Ectodermal cell (in vitro differentiated cells): ENCODE results near the gene FXYD2.

Experiments
- H3K27ac ChIP-seq: 2 replicates; pipeline ENCODE4 v1.7.0; 2013; ENCODE audit warnings: mild to moderate bottlenecking, low read depth, low read length; ENCODE audit not compliant: insufficient read depth, poor library complexity, severe bottlenecking
- H3K27me3 ChIP-seq: 2 replicates; pipeline ENCODE4 v1.7.0; 2013; ENCODE audit warnings: mild to moderate bottlenecking, low read length; ENCODE audit not compliant: insufficient read depth, control insufficient read depth, poor library complexity, severe bottlenecking
- H3K36me3 ChIP-seq: one replicate; pipeline ENCODE4 v1.7.0; 2013; ENCODE audit warnings: low read length; ENCODE audit not compliant: control insufficient read depth, insufficient read depth
- H3K4me1 ChIP-seq: one replicate; pipeline ENCODE4 v1.7.0; 2013; ENCODE audit warnings: low read length; ENCODE audit not compliant: control insufficient read depth, insufficient read depth
- H3K4me3 ChIP-seq: 2 replicates; pipeline ENCODE4 v1.7.0; 2013; ENCODE audit warnings: low read depth, low read length, control low read depth; ENCODE audit not compliant: insufficient read depth
- H3K9me3 ChIP-seq: 2 replicates; pipeline ENCODE4 v1.7.0; 2013; ENCODE audit warnings: mild to moderate bottlenecking, low read length, moderate library complexity; ENCODE audit not compliant: control insufficient read depth
- WGBS, 2 experiments: methylation state at CpG; one replicate each; pipeline ENCODE4 v1.1.7; 2013; ENCODE audit warnings: missing lambda C conversion rate in 2 of 2; 5-methylcytosine and 5-hydroxymethylcytosine counted together

FXYD2 gene

GRCh38 chr11:117795638-117796455 lies 28.7 kb downstream of the FXYD2 start:
- Histone ChIP-seq H3K4me3 (peak overlapping the region; percentile 29), H3K36me3 (no peaks in the 10 kb centered on the region), H3K4me1 (peaks cover 21% of the 10 kb centered on the region), H3K9me3 (no peaks in the 10 kb centered on the region), H3K27me3 (peaks cover 90% of the 10 kb centered on the region), H3K27ac (no peak overlapping the region)
- WGBS, 2 experiments: 5 to 6% methylated on average over 53 of the region's 53 CpGs

DNA sequence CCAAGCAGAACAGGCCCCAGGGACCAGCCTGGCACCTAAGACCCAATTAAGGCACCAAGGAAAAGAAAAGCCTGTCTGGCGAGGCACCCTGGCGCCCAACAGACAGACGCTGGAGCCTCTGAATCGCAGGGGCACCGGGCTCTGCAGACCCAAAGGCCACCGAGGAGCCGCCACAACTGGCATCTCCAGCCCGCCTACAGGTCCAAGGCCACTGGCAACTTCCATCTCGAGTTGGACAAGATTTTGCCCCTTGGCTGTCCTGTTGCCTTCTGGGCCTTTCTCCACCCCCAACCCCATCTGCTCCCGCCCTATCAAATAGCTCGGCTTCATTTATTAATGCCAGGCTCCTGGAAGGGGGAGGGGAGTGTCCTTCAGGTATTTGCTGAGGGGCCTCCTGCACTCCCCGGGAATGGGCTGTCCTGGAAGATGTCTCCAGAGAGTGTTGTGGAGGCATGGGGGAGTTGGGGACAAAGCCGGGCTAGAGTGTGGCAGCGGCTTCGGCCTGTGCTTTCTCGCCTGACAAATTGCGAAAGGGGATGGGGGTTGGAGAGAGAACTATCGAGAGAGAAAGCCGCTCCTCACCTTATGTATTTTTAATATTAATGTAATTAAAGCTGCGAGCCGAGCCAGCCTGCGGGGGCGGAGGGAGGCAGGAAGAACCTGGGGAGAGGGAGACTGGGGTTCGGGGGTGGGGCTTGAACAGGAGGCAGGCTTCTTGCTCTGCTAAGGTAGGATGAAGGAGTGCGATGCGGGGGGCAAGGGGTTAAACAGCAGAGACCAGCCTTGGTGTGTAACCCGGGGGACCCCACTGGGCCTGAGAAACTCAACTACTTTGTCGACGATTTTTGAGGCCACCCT lies 29.5 kb downstream of the FXYD2 start:
- Histone ChIP-seq H3K36me3 (no peaks in the 10 kb centered on the region), H3K27me3 (peaks cover 83% of the 10 kb centered on the region), H3K4me3 (no peak overlapping the region), H3K27ac (no peak overlapping the region), H3K9me3 (no peaks in the 10 kb centered on the region), H3K4me1 (peaks cover 21% of the 10 kb centered on the region)
- 48 to 49% methylated on average over 28 to 29 of the region's 29 CpGs for WGBS, 2 experiments

DNA sequence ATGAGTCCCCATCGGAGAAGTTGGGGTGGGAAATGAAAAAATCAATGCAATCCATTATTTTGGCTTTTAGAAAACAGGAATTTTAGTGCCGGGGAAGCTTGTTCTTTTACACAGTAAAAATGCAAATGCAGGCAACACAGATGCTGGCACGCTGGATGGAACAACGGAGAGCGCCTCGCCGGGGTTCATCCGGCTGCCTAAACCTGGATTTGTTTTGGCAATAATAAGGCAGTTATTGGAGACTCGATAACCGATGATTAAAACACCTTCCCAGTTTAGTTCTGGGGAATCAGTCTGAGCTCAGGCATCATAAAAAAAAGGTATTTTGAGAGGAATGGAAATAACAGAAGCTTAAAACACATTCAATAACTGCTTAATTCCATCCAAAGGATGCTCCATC lies 30.4 kb downstream of the FXYD2 start:
- H3K4me1 ChIP-seq: peaks cover 21% of the 10 kb centered on the region
- H3K27ac ChIP-seq: no peak overlapping the region
- H3K27me3 ChIP-seq: peaks cover 75% of the 10 kb centered on the region
- H3K9me3 ChIP-seq: no peaks in the 10 kb centered on the region
- 90% methylated on average over 10 of the region's 10 CpGs for WGBS, 2 experiments
- no peaks in the 10 kb centered on the region for H3K36me3 ChIP-seq
- no peak overlapping the region for H3K4me3 ChIP-seq

- H3K36me3 ChIP-seq: no peaks in the 10 kb centered on the region
- peaks cover 69% of the 10 kb centered on the region for H3K27me3 ChIP-seq
- no peaks in the 10 kb centered on the region for H3K9me3 ChIP-seq
- H3K27ac ChIP-seq: no peak overlapping the region
- H3K4me1 ChIP-seq: peaks cover 21% of the 10 kb centered on the region
- WGBS, 2 experiments: 89 to 90% methylated on average over 9 of the region's 9 CpGs
- H3K4me3 ChIP-seq: no peak overlapping the region
These were observed 31.0 kb downstream of the FXYD2 start for GRCh38 chr11:117793583-117793982.

- Histone ChIP-seq H3K9me3 (no peaks in the 10 kb centered on the region), H3K27me3 (peaks cover 63% of the 10 kb centered on the region), H3K4me1 (peaks cover 21% of the 10 kb centered on the region), H3K27ac (no peak overlapping the region), H3K36me3 (no peaks in the 10 kb centered on the region), H3K4me3 (no peak overlapping the region)
- 87 to 91% methylated on average over 6 of the region's 6 CpGs for WGBS, 2 experiments
These were observed 31.6 kb downstream of the FXYD2 start for GRCh38 chr11:117792992-117793391.

DNA sequence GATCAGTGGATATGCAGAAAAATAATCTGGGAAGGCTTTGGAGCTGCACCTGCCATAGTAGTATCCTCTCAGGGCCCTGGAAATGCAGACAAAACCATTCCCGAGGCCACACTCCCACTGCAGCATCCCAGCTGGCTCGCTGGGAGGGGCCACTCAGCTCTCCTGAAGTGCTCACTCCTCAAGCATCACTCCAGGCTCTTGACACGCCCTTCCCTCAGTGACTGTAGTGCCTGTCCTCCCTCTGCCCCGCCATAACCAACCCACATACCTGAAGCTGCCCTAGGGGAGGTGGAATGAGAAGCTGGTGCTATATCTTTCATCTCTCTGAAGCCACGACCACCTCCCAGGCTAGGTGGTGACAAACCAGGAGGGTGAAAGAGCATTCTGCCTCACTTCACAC lies 32.3 kb downstream of the FXYD2 start:
- Histone ChIP-seq H3K36me3 (no peaks in the 10 kb centered on the region), H3K27me3 (peaks cover 56% of the 10 kb centered on the region), H3K27ac (no peak overlapping the region), H3K4me3 (no peak overlapping the region), H3K9me3 (no peaks in the 10 kb centered on the region), H3K4me1 (peaks cover 21% of the 10 kb centered on the region)
- 81 to 82% methylated on average over 5 of the region's 5 CpGs for WGBS, 2 experiments

- 87 to 92% methylated on average over 3 of the region's 3 CpGs for WGBS, 2 experiments
These were observed 34.3 kb downstream of the FXYD2 start for GRCh38 chr11:117790279-117790678.

GRCh38 chr11:117789241-117789640 lies 35.3 kb downstream of the FXYD2 start:
- H3K27me3 ChIP-seq: peaks cover 26% of the 10 kb centered on the region

More at GRCh38 chr11:117790279-117790678, 34.3 kb downstream of the FXYD2 start:
- no peaks in the 10 kb centered on the region for H3K36me3 ChIP-seq
- H3K4me1 ChIP-seq: peaks cover 4% of the 10 kb centered on the region
- no peak overlapping the region for H3K4me3 ChIP-seq
- H3K9me3 ChIP-seq: no peaks in the 10 kb centered on the region
- no peak overlapping the region for H3K27ac ChIP-seq
- peaks cover 36% of the 10 kb centered on the region for H3K27me3 ChIP-seq

GRCh38 chr11:117786135-117786870 lies 38.2 kb downstream of the FXYD2 start:
- WGBS, 2 experiments: 85 to 89% methylated on average over 14 of the region's 14 CpGs
- no peaks in the 10 kb centered on the region for H3K4me1 ChIP-seq

More at GRCh38 chr11:117789241-117789640, 35.3 kb downstream of the FXYD2 start:
- Histone ChIP-seq H3K27ac (no peak overlapping the region), H3K4me1 (no peaks in the 10 kb centered on the region), H3K9me3 (no peaks in the 10 kb centered on the region), H3K36me3 (no peaks in the 10 kb centered on the region), H3K4me3 (no peak overlapping the region)
- WGBS, 2 experiments: 90 to 96% methylated on average over 4 of the region's 4 CpGs

More at GRCh38 chr11:117786135-117786870, 38.2 kb downstream of the FXYD2 start:
- Histone ChIP-seq H3K9me3 (no peaks in the 10 kb centered on the region), H3K36me3 (no peaks in the 10 kb centered on the region), H3K27ac (no peak overlapping the region), H3K27me3 (peaks cover 3% of the 10 kb centered on the region), H3K4me3 (no peak overlapping the region)
